GM12878 (cell line): ENCODE results near the gene LRRC27. TPM values are rescaled to one million over a fixed set of nuclear protein-coding genes. Genes with fewer than 3 reads are reported as not detected.

Source experiments
- ATAC-seq: fragments of 200-7000 bp; cut with Tn5 transposase; 3 replicates; pipeline ENCODE4 v1.9.1; 2020; ENCODE audit warnings: mild to moderate bottlenecking, moderate library complexity
- BruUV-seq: library from RNA; stranded (reverse); fragments of 400-500 nt; replicated peaks from 2 replicates; lab custom pipeline; 2021; lab: Mats Ljungman, UMichigan
- CTCF ChIA-PET: fragments of 300-600 bp; sonication (Branson Sonifier 250); formaldehyde crosslinking; extraction: SDS; loops from one replicate; lab custom pipeline; 2021; ENCODE audit warnings: inconsistent platforms; lab: Yijun Ruan, JAX
- POLR2A ChIA-PET: fragments of 350-600 bp; formaldehyde crosslinking; extraction: SDS; loops from one replicate; lab custom pipeline; 2021; ENCODE audit warnings: inconsistent platforms; lab: Charles Lee
- RAD21 ChIA-PET: fragments of 300-600 bp; sonication (Branson Sonifier 250); formaldehyde crosslinking; loops from one replicate; lab custom pipeline; 2023; ENCODE audit warnings: antibody characterized with exemption; ENCODE audit not compliant: unreplicated experiment; lab: Charles Lee
- SMC1A ChIA-PET: fragments of 300-600 bp; sonication (Branson Sonifier 250); formaldehyde crosslinking; loops from one replicate; lab custom pipeline; 2023; ENCODE audit not compliant: unreplicated experiment, uncharacterized antibody; lab: Charles Lee
- DNase-seq: peaks from one replicate; pipeline ENCODE4 v3.0.0-alpha.2; 2011; ENCODE audit warnings: low read depth, low spot score
- FAIRE-seq: peaks from 3 replicates; lab custom pipeline; 2011; peaks lifted over from hg19 to GRCh38; lab: Jason Lieb, UNC
- H2AFZ ChIP-seq: 2 replicates; pipeline ENCODE4 v1.6.0; 2011; ENCODE audit warnings: low read depth, low read length, control low read depth; ENCODE audit not compliant: control insufficient read depth
- H3K27ac ChIP-seq: 2 replicates; pipeline ENCODE4 v1.5.1; 2011; ENCODE audit warnings: control low read depth; ENCODE audit not compliant: control insufficient read depth, insufficient read depth
- H3K27me3 ChIP-seq, 2 experiments: replicated peaks in 1 of 2; 2 replicates each; pipeline versions ENCODE4 v1.6.0 to v1.6.1; 2011; ENCODE audit warnings: low read length in 1 of 2; ENCODE audit not compliant: control insufficient read depth in 2 of 2, insufficient read depth in 2 of 2
- H3K36me3 ChIP-seq, 2 experiments: 2 replicates each; pipeline ENCODE4 v1.5.1; 2011; ENCODE audit warnings: low read length in 1 of 2; ENCODE audit not compliant: control insufficient read depth in 2 of 2, insufficient read depth in 2 of 2
- H3K4me1 ChIP-seq: 2 replicates; pipeline ENCODE4 v1.6.1; 2011; ENCODE audit warnings: mild to moderate bottlenecking, low read length, moderate library complexity, mixed read lengths; ENCODE audit not compliant: control insufficient read depth, insufficient read depth
- H3K4me2 ChIP-seq: 2 replicates; pipeline ENCODE4 v1.6.0; 2011; ENCODE audit warnings: control low read depth; ENCODE audit not compliant: control insufficient read depth, insufficient read depth
- H3K4me3 ChIP-seq: fragments of 200-600 bp; sonication (generic); 2 replicates; pipeline ENCODE4 v1.5.1; 2016
- H3K79me2 ChIP-seq: 2 replicates; pipeline ENCODE4 v1.6.0; 2011; ENCODE audit warnings: low read length; ENCODE audit not compliant: control insufficient read depth, insufficient read depth
- H3K9ac ChIP-seq: 2 replicates; pipeline ENCODE4 v1.8.0; 2011; ENCODE audit warnings: low read length, control low read depth, mixed read lengths; ENCODE audit not compliant: control insufficient read depth, insufficient read depth
- H3K9me3 ChIP-seq: replicated peaks from 3 replicates; pipeline ENCODE4 v1.5.1; 2011; ENCODE audit warnings: mild to moderate bottlenecking, low read length; ENCODE audit not compliant: control insufficient read depth, insufficient read depth
- H4K20me1 ChIP-seq: 2 replicates; pipeline ENCODE4 v1.6.0; 2011; ENCODE audit not compliant: control insufficient read depth, insufficient read depth
- BACH1 ChIP-seq: fragments of 450-650 bp; IDR thresholded peaks from 2 replicates; pipeline ENCODE4 v1.6.1; 2017; ENCODE audit warnings: mild to moderate bottlenecking, borderline replicate concordance
- BHLHE40 ChIP-seq, 2 experiments: fragments of 450-650 bp in 1 of 2; IDR thresholded peaks; 2 replicates each; pipeline ENCODE4 v1.6.1; 2011 to 2017; ENCODE audit warnings: low read depth in 2 of 2, borderline replicate concordance in 1 of 2, improper control_type of control experiment in 1 of 2, low read length in 1 of 2, mild to moderate bottlenecking in 1 of 2
- EP300 ChIP-seq, 2 experiments: fragments of 150-350 bp in 1 of 2; IDR thresholded peaks; 2 replicates each; pipeline ENCODE4 v1.6.1; 2011 to 2012; ENCODE audit warnings: low read depth in 2 of 2, low read length in 2 of 2, borderline replicate concordance in 1 of 2, improper control_type of control experiment in 1 of 2, inconsistent platforms in 1 of 2; ENCODE audit not compliant: control insufficient read depth in 1 of 2
- JUNB ChIP-seq: IDR thresholded peaks from 2 replicates; pipeline ENCODE4 v1.6.1; 2016; ENCODE audit warnings: antibody characterized with exemption, mild to moderate bottlenecking
- MEF2B ChIP-seq: fragments of 450-650 bp; IDR thresholded peaks from 2 replicates; pipeline ENCODE4 v1.6.1; 2018; ENCODE audit warnings: mild to moderate bottlenecking, moderate library complexity; ENCODE audit not compliant: partially characterized antibody, poor library complexity, severe bottlenecking
- MTA2 ChIP-seq: fragments of 450-650 bp; IDR thresholded peaks from 2 replicates; pipeline ENCODE4 v1.6.1; 2016; ENCODE audit warnings: low read depth, mild to moderate bottlenecking, moderate library complexity
- NBN ChIP-seq: fragments of 450-650 bp; IDR thresholded peaks from 2 replicates; pipeline ENCODE4 v1.6.1; 2016
- NFXL1 ChIP-seq: fragments of 450-650 bp; IDR thresholded peaks from 2 replicates; pipeline ENCODE4 v1.6.1; 2017; ENCODE audit warnings: antibody characterized with exemption, mild to moderate bottlenecking, borderline replicate concordance
- RCOR1 ChIP-seq: conservative IDR thresholded peaks from 2 replicates; pipeline ENCODE4 v1.6.1; 2012; ENCODE audit warnings: low read depth, low read length, improper control_type of control experiment
- STAT1 ChIP-seq: fragments of 450-650 bp; conservative IDR thresholded peaks from 2 replicates; pipeline ENCODE4 v1.6.1; 2014; ENCODE audit warnings: antibody characterized with exemption, mild to moderate bottlenecking
- YBX1 ChIP-seq: fragments of 450-650 bp; IDR thresholded peaks from 2 replicates; pipeline ENCODE4 v1.6.1; 2016; ENCODE audit warnings: antibody characterized with exemption
- YY1 ChIP-seq: IDR thresholded peaks from 2 replicates; pipeline ENCODE4 v1.6.1; 2011; ENCODE audit warnings: low read depth, mild to moderate bottlenecking, low read length
- ZZZ3 ChIP-seq: IDR thresholded peaks from 2 replicates; pipeline ENCODE4 v1.6.1; 2011; ENCODE audit warnings: low read depth; ENCODE audit not compliant: control insufficient read depth, insufficient read length
- WGBS: methylation state at CpG from one replicate; pipeline ENCODE4 v1.1.6; 2016; ENCODE audit warnings: low lambda C conversion rate; ENCODE audit not compliant: insufficient replicate concordance, insufficient coverage; ENCODE audit errors: missing lambda C conversion rate; 5-methylcytosine and 5-hydroxymethylcytosine counted together
- in situ Hi-C: fragments of 300-500 bp; cut with MboI; formaldehyde crosslinking; loops from 9 replicates; pipeline ENCODE4 v1.14.3; 2018; ENCODE audit warnings: mixed read lengths
- intact Hi-C: fragments of 100-400 bp; cut with micrococcal nuclease; formaldehyde crosslinking; loops from one replicate; pipeline ENCODE4 v1.14.2; 2022; ENCODE audit not compliant: unreplicated experiment
- polyA plus RNA-seq, 11 experiments: library from polyadenylated mRNA; depleted of rRNA in 4 of 11; unstranded in 6 of 11; stranded (reverse) in 5 of 11; fragments of >200 nt; fragmentation: Nextera tagmentation in 4 of 11; fragmentation: Illumina TruSeq in 1 of 11; extraction: Ambion mirVana in 4 of 11; extraction: Trizol in 1 of 11; gene quantifications; 1 replicate in 1 of 11; 2 replicates in 10 of 11; pipeline versions ENCODE4 v1.2.1 to v1.2.3, GENCODE V29; 2011 to 2016; ENCODE audit warnings: inconsistent platforms in 2 of 11, missing spikeins in 2 of 11, low read depth in 1 of 11
- total RNA-seq, 4 experiments: library from RNA; depleted of rRNA in 3 of 4; stranded (reverse); fragments of >200 nt in 3 of 4; fragmentation: Illumina TruSeq in 1 of 4; extraction: Trizol in 1 of 4; gene quantifications; 2 replicates each; pipeline versions ENCODE4 v1.2.1 to v1.2.3, GENCODE V29; 2013 to 2021
- TF ChIP-seq, protein P1 (sequence below): fragments of 450-650 bp; IDR thresholded peaks from 2 replicates; pipeline ENCODE4 v1.6.1; 2014; ENCODE audit warnings: mild to moderate bottlenecking
- TF ChIP-seq, protein P2 (sequence below): IDR thresholded peaks from 2 replicates; pipeline ENCODE4 v1.6.1; 2011; ENCODE audit warnings: borderline replicate concordance, low read depth, mild to moderate bottlenecking, moderate library complexity, low read length; ENCODE audit not compliant: insufficient read depth, poor library complexity, severe bottlenecking

The LRRC27 gene
- total and polyA plus RNA-seq, 10 of the 15 experiments (the other 5 are each of a cell fraction or from before 2014, with no cell fraction given): 0.48 to 6.9 (median 4.7) TPM

DNA sequence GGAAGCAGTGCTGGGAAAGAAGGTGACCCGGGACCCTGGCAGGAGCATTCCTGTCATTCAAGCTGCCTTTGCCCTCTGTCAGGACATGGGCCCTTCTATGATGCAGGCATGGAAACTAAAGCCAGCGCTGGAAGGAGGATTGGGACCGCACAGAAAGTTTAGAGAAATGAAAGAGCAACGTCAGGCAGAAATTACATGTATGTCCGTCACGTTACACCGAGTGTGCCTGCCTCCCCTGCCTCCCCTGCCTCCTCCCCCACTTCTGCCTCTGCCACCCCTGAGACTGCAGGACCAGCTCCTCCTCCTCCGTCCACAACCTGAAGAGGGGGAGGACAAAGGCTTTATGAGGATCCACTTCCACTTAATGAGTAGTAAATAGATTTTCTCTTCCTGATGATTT lies 51.1 kb downstream of the LRRC27 start:
- intact Hi-C loops (no loop called here), in situ Hi-C loops (no loop called here)
- H3K79me2 ChIP-seq: no peaks in the 10 kb centered on the region
- WGBS: 31% methylated on average over 8 of the region's 8 CpGs
- no peaks in the 10 kb centered on the region for H4K20me1 ChIP-seq
- TF ChIP-seq NBN (no peak), JUNB (no peak), YY1 (no peak), MEF2B (no peak), BACH1 (no peak), EP300 (IDR thresholded peaks at IDR 0.05; ENCODE audit: borderline replicate concordance in 1 of 2, control insufficient read depth in 1 of 2, low read depth in 2 of 2, low read length in 2 of 2) (no peak), MTA2 (no peak), RCOR1 (no peak), ZZZ3 (no peak), STAT1 (no peak), BHLHE40 (IDR thresholded peaks at IDR 0.05; ENCODE audit: borderline replicate concordance in 1 of 2, low read depth in 2 of 2, low read length in 1 of 2) (no peak), YBX1 (no peak), NFXL1 (no peak)
- TF ChIP-seq, protein P1, sequence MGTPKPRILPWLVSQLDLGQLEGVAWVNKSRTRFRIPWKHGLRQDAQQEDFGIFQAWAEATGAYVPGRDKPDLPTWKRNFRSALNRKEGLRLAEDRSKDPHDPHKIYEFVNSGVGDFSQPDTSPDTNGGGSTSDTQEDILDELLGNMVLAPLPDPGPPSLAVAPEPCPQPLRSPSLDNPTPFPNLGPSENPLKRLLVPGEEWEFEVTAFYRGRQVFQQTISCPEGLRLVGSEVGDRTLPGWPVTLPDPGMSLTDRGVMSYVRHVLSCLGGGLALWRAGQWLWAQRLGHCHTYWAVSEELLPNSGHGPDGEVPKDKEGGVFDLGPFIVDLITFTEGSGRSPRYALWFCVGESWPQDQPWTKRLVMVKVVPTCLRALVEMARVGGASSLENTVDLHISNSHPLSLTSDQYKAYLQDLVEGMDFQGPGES: no peak
- TF ChIP-seq, protein P2, sequence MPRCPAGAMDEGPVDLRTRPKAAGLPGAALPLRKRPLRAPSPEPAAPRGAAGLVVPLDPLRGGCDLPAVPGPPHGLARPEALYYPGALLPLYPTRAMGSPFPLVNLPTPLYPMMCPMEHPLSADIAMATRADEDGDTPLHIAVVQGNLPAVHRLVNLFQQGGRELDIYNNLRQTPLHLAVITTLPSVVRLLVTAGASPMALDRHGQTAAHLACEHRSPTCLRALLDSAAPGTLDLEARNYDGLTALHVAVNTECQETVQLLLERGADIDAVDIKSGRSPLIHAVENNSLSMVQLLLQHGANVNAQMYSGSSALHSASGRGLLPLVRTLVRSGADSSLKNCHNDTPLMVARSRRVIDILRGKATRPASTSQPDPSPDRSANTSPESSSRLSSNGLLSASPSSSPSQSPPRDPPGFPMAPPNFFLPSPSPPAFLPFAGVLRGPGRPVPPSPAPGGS: no peak
- H3K27me3 ChIP-seq: no peaks in the 10 kb centered on the region
- ChIA-PET CTCF (interaction anchor here (1.4 kb wide), 1 partner anchor 71 kb away, joined by 3 read pairs; no protein-coding TSS in a partner anchor), RAD21 (no interaction called here), POLR2A (no interaction called here), SMC1A (no interaction called here)
- BruUV-seq: no TSS peak
- H3K9me3 ChIP-seq: no peaks in the 10 kb centered on the region
- FAIRE-seq: no peak
- H3K9ac ChIP-seq: no peak overlapping the region
- ATAC-seq: no peak
- no peak overlapping the region for H3K4me2 ChIP-seq
- H3K27ac ChIP-seq: no peak overlapping the region
- H3K36me3 ChIP-seq: no peaks in the 10 kb centered on the region
- no peak overlapping the region for H2AFZ ChIP-seq
- no peak for DNase-seq
- no peaks in the 10 kb centered on the region; the same call in 1 of the 2 replicates for H3K4me1 ChIP-seq
- no peak overlapping the region for H3K4me3 ChIP-seq
